AG04450 (cell line): ENCODE data around the gene ANTXRL. TPM values are rescaled to one million over a fixed set of nuclear protein-coding genes. Genes with fewer than 3 reads are reported as not detected.
"Not testable (repeated sequence)": the region's sequence is repeated elsewhere in the genome, so short reads cannot be mapped to it uniquely, and the experiment has no call there.

Source experiments
- CTCF ChIA-PET: fragments of 300-600, 350-600 bp; formaldehyde crosslinking; extraction: SDS; loops from one replicate; lab custom pipeline; 2022; ENCODE audit warnings: antibody characterized with exemption, inconsistent platforms; lab: Charles Lee
- POLR2A ChIA-PET: fragments of 350-600 bp; formaldehyde crosslinking; extraction: SDS; loops from one replicate; lab custom pipeline; 2021; ENCODE audit warnings: antibody characterized with exemption, inconsistent platforms; lab: Yijun Ruan, JAX
- DNase-seq: peaks from one replicate; pipeline ENCODE4 v3.0.0-alpha.2; 2011; ENCODE audit warnings: low read depth, low spot score
- H3K27ac ChIP-seq: one replicate; pipeline ENCODE4 v1.5.1; 2012; ENCODE audit warnings: low read depth, low read length, control low read depth
- H3K27me3 ChIP-seq: one replicate; pipeline ENCODE4 v1.6.0; 2012; ENCODE audit warnings: low read length; ENCODE audit not compliant: control insufficient read depth, insufficient read depth
- H3K4me3 ChIP-seq: 2 replicates; pipeline ENCODE4 v1.5.1; 2011; ENCODE audit warnings: mild to moderate bottlenecking, low read depth, low read length, control low read depth
- H3K9me3 ChIP-seq: 2 replicates; pipeline ENCODE4 v1.5.1; 2012; ENCODE audit warnings: low read length; ENCODE audit not compliant: control insufficient read depth, insufficient read depth
- CTCF ChIP-seq: IDR thresholded peaks from 2 replicates; pipeline ENCODE4 v1.5.1; 2011; ENCODE audit warnings: low read depth, low read length, control low read depth, inconsistent platforms
- polyA plus RNA-seq: library from polyadenylated mRNA; depleted of rRNA; stranded (reverse); fragments of >200 nt; gene quantifications from 2 replicates; pipeline ENCODE4 v1.2.3, GENCODE V29; 2011

The ANTXRL gene
- polyA plus RNA-seq, 1 experiment: not detected

DNA sequence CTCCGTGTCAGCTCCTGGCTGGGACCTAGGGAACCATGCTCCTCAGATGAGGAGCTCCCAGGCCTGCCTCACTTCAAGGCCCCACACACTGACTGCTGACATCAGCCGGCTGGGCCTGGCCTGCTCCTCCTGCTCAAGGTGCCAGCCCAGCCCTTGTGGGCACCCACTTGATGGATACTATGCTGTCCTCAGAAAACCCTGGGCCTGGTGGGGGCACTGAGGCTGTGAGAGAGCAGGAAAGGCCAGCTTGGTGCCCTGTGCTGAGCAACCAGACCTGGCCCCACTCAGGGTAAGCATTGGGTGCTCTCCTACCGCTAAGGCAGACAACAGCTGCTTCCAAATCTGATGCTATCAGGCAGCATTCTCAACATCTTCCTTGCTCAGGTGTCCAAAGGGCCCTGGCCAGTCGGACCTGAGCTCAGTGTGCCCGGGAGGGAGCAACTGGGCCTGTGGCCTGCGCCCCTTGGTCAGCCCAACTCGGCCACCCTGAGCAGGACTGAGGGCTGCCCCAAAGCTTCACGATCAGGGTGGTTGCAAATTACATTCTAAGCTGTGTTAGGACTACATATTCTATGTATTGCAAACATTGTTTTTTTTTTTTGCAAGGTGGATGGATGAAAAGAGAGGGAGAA, 21.9 kb upstream of the ANTXRL start:
- POLR2A ChIA-PET: no interaction called here
- Histone ChIP-seq H3K27ac (no peak overlapping the region), H3K27me3 (peaks cover 6% of the 10 kb centered on the region), H3K9me3 (no peaks in the 10 kb centered on the region; the same call in 1 of the 2 replicates), H3K4me3 (no peak overlapping the region)
- no peak for TF ChIP-seq CTCF
- no peak for DNase-seq
- CTCF ChIA-PET: interaction anchor here (1.2 kb wide), 1 partner anchor 37 kb away, joined by 3 read pairs; no protein-coding TSS in a partner anchor

DNA sequence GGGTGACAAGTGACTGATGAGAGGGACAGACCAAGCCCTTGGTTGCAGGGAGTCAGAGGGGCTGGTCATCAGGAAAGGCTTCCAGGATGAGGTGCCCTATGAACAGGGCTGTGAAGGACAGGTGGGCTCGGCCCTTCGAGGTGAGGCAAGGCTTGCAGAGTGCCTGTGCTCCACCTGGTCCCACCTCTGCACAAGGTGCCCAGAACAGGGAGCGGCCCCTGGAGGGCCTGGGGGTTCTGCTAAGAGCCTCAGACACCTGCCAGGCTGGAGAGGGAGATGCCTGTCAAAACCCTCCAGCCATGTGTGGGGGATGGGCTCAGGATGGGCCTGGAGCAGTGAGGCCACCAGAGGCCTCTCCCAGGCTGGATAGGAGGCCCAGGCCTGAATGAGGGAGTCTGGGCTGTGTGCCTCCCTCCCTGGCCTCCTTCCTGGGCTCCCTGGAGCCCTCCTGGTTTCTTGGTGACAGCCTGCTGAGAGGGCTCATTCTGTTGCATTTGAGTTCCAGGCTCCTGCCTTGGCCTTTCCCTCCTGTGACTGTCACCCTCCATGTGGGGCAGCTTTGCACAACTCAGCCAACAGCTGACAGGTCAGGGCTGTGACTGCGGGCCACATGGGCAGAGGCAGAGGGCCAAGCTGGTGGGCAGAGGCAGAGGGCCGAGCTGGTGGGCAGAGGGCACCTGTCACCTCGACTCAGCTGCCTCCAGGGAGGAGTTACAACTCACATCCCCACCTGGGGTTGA, 21.1 kb upstream of the ANTXRL start:
- CTCF ChIA-PET, H3K27ac ChIP-seq, POLR2A ChIA-PET, H3K27me3 ChIP-seq, H3K4me3 ChIP-seq, H3K9me3 ChIP-seq, DNase-seq: not testable (repeated sequence)

DNA sequence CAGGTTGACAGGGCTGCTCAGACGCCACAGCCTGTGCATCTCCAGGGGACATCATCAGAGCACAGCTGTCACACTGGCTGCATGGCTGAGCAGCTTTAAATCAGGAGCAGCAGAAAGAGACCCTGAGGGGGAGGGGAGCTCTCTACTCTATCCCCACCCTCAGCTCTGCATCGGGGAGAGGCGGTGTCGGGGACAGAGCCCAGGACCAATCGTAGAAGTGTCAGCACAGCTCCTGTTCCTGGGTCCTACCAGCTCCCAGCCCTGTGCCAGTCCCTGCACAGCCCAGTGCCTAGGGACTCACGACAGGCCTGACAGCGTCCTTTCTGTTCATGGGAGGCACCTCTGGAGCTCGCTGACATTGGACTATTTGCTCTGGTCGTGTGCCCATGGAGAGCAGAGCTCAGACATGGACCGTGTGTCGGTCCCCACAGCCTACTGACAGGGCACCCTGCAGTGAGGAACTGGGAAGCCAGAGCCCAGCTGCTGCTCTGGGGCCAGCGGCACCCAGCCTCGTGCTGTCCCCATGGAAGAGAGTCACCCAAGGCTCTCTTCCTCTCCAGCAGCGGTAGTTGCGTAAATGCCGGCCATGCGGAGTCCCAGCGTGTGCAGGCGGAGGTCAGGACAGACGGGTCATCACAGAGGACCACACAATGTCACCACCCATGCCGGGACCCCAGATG, 20.4 kb upstream of the ANTXRL start:
- DNase-seq: no peak
- Histone ChIP-seq H3K4me3 (no peak overlapping the region), H3K9me3 (no peaks in the 10 kb centered on the region; the same call in 1 of the 2 replicates), H3K27ac (no peak overlapping the region), H3K27me3 (peaks cover 6% of the 10 kb centered on the region)
- POLR2A ChIA-PET: no interaction called here
- TF ChIP-seq CTCF: no peak
- CTCF ChIA-PET: no interaction called here

GRCh38 chr10:46267132-46267985, 19.4 kb upstream of the ANTXRL start:
- ChIA-PET POLR2A (no interaction called here), CTCF (no interaction called here)
- no peak for TF ChIP-seq CTCF
- DNase-seq: no peak
- H3K27me3 ChIP-seq: no peaks in the 10 kb centered on the region
- no peak overlapping the region for H3K27ac ChIP-seq
- no peak overlapping the region for H3K4me3 ChIP-seq
- H3K9me3 ChIP-seq: no peaks in the 10 kb centered on the region; the same call in 1 of the 2 replicates
